Measurements from ENCODE around the gene NKD1. TPM values are rescaled to one million over a fixed set of nuclear protein-coding genes. Genes with fewer than 3 reads are reported as not detected.

NKD1 gene
- total RNA-seq, 1 donor from 2014 or later: 1.7 TPM

DNA sequence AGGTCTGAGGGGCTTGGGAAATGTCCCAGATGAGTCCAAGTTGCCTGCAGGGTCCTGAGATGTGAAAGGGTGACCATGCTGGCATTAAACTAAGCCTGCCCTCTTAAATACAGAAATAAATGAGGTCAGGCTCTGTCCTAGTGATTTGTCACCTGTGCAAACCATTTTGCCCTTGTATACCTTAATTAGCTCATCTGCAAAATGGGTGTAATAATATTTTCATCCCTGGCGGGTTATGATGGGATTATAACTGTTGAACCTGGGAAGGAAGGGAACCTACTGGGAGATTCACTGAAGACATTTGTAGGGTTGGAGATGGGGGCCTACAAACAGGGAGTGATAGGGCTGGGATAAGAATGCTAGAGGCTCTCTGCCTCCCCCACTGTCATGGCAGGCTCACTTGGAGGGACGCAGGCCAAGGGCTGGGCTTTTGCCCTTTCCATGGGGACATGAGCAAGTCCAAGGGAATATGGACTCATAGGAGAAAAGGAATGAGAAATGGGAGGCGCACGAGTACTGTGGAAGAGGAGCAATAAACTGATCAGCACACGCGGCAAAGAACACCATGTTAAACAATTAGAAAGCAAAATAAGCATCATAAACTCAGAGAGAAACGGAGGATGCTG lies 4.4 kb downstream of the NKD1 start:
- H3K27ac ChIP-seq: no peak overlapping the region

DNA sequence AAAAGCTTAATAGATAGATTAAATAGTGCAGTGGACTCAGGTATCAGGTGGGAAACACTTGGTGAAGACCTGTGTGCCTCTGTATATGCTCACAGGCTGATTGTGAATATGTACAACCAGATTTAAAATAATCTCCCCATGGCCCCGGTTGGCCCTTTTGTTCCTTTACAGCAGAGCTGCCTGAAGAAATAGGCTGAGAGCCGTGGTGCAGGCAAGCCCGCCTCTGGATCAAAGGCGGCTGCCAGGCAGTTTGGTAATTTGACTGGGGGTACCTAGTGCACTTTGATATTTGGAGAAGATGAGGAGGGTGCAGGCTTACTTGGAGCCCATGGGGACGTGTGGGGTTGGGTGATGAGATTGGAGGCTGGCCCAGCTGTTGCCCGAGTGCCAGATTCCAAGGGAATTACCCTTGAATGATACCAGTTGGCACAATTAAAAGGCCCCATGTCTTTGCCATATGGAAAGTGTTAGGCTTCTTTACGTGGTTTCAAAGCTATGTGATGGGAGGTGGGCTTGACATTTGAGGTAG lies 5.0 kb downstream of the NKD1 start:
- Histone ChIP-seq H3K4me1 (peaks cover 15% of the 10 kb centered on the region), H3K36me3 (no peaks in the 10 kb centered on the region), H3K4me3 (no peak overlapping the region), H3K27ac (no peak overlapping the region), H3K9me3 (no peaks in the 10 kb centered on the region), H3K27me3 (no peaks in the 10 kb centered on the region)
- no peak for DNase-seq (ENCODE audit: extremely low spot score in 2 of 2)
- intact Hi-C loops (cut with DNase I): loop anchor here (2.0 to 5.0 kb wide), 2 partner anchors 66 to 79 kb away; no protein-coding TSS in a partner anchor
- TF ChIP-seq POLR2A (IDR thresholded peaks at IDR 0.05) (no peak), POLR2AphosphoS5 (IDR thresholded peaks at IDR 0.05; ENCODE audit: insufficient read depth in 1 of 2, low read depth in 1 of 2) (no peak)
- TF ChIP-seq, protein P1, sequence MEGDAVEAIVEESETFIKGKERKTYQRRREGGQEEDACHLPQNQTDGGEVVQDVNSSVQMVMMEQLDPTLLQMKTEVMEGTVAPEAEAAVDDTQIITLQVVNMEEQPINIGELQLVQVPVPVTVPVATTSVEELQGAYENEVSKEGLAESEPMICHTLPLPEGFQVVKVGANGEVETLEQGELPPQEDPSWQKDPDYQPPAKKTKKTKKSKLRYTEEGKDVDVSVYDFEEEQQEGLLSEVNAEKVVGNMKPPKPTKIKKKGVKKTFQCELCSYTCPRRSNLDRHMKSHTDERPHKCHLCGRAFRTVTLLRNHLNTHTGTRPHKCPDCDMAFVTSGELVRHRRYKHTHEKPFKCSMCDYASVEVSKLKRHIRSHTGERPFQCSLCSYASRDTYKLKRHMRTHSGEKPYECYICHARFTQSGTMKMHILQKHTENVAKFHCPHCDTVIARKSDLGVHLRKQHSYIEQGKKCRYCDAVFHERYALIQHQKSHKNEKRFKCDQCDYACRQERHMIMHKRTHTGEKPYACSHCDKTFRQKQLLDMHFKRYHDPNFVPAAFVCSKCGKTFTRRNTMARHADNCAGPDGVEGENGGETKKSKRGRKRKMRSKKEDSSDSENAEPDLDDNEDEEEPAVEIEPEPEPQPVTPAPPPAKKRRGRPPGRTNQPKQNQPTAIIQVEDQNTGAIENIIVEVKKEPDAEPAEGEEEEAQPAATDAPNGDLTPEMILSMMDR (IDR thresholded peaks at IDR 0.05): no peak

More for the DNA sequence above, 4.4 kb downstream of the NKD1 start:
- TF ChIP-seq, protein P1 (IDR thresholded peaks at IDR 0.05): no peak
- no peak for TF ChIP-seq POLR2A (IDR thresholded peaks at IDR 0.05)
- no peak overlapping the region for H3K4me3 ChIP-seq
- H3K36me3 ChIP-seq: no peaks in the 10 kb centered on the region
- DNase-seq (ENCODE audit: extremely low spot score in 2 of 2): no peak
- no peaks in the 10 kb centered on the region for H3K27me3 ChIP-seq
- intact Hi-C loops (cut with DNase I): loop anchor here (2.0 to 5.0 kb wide), 2 partner anchors 66 to 80 kb away; no protein-coding TSS in a partner anchor
- peaks cover 19% of the 10 kb centered on the region for H3K4me1 ChIP-seq
- no peaks in the 10 kb centered on the region for H3K9me3 ChIP-seq

DNA sequence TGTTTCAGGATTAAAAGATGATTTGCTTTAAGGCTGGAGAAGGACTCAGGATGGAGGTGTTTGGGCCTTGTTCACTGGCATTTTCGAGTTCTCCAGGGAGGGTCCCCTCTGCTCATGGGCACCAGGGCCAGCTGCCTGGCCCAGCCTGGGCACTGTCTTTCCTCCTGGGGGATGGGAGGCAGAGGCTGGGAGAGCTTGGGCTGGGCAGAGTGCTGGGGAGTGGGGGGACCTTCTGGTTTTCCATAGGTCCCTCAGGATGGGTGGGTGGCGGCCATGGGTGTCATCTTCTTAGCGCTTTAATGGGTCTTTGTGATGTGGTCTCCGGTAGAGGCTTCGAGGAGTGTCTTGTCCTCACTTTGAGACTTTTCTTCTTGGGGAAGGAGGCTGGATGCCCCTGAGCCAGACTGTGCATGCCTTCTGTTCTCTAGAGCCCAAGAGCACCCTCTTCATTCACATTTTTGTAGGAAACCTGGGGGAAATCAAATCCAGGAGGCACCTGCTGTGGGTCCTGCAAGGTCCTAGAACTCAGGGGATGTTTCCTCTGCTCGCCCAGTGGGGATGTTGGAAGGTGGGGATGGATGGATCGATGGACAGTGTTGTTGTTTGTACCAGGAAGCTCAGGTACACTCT lies 5.7 kb downstream of the NKD1 start:
- intact Hi-C loops (cut with DNase I): loop anchor here (2.0 to 5.0 kb wide), 2 partner anchors 65 to 78 kb away; no protein-coding TSS in a partner anchor
- Histone ChIP-seq H3K27ac (no peak overlapping the region), H3K9me3 (no peaks in the 10 kb centered on the region), H3K27me3 (no peaks in the 10 kb centered on the region), H3K36me3 (no peaks in the 10 kb centered on the region), H3K4me1 (peaks cover 12% of the 10 kb centered on the region), H3K4me3 (no peak overlapping the region)
- TF ChIP-seq POLR2A (IDR thresholded peaks at IDR 0.05): no peak
- TF ChIP-seq, protein P1 (IDR thresholded peaks at IDR 0.05): no peak
- DNase-seq (ENCODE audit: extremely low spot score in 2 of 2): no peak

DNA sequence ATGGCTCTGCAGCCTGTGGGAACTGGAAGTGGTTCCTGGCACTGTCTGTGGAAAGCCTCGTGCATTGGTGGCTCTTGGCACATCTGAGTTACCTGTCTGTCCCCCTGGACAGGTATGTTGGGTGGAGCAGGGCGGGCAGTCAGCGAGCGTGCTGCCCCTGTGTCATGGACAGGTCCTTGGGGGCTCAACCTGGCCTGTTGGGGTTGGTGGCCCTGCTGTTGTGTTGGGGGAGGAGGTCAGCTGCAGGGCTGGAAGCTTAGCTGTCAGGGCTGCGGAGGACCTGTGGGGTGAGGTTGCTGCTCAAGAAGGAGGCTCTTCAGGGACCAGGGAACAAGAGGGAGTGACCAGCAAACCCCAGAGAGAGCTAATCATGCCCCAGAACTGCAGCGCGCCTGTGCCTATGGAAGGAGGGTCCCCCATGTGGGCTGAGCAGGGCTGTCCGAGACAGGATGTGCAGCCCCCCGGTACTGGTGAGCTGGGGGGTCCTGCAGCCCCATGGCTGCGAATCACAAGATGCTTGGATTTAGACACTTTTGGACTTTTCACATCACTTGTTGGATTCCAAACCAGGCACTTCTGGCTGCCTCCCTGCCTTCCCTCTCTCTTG lies 7.2 kb downstream of the NKD1 start:
- H3K27me3 ChIP-seq: no peaks in the 10 kb centered on the region
- no peak overlapping the region for H3K4me3 ChIP-seq
- no peaks in the 10 kb centered on the region for H3K9me3 ChIP-seq
- TF ChIP-seq, protein P1 (IDR thresholded peaks at IDR 0.05): no peak
- TF ChIP-seq POLR2AphosphoS5 (IDR thresholded peaks at IDR 0.05; ENCODE audit: insufficient read depth in 1 of 2, low read depth in 1 of 2) (no peak), POLR2A (IDR thresholded peaks at IDR 0.05) (no peak)
- no peak for DNase-seq (ENCODE audit: extremely low spot score in 2 of 2)
- H3K4me1 ChIP-seq: no peaks in the 10 kb centered on the region
- no peaks in the 10 kb centered on the region for H3K36me3 ChIP-seq
- no peak overlapping the region for H3K27ac ChIP-seq
- intact Hi-C loops (cut with DNase I): no loop called here

Measured in vagina (tissue), 2 donors.